Neuronal stem cell (in vitro differentiated cells): Measurements from ENCODE around the gene ADH1A.

Source experiments
- DNase-seq: peaks from one replicate; pipeline ENCODE4 v3.0.0-alpha.2; 2013; ENCODE audit warnings: low spot score
- H2AFZ ChIP-seq: one replicate; pipeline ENCODE4 v1.6.1; 2013; ENCODE audit warnings: mild to moderate bottlenecking, low read length, inconsistent platforms
- H2AK5ac ChIP-seq: 2 replicates; pipeline ENCODE4 v1.6.1; 2013; ENCODE audit warnings: low read depth, mild to moderate bottlenecking, inconsistent platforms, low read length, moderate library complexity, mixed read lengths
- H2BK120ac ChIP-seq: 2 replicates; pipeline ENCODE4 v1.6.1; 2013; ENCODE audit warnings: low read depth, mild to moderate bottlenecking, inconsistent platforms, low read length, moderate library complexity, mixed read lengths
- H2BK12ac ChIP-seq: one replicate; pipeline ENCODE4 v1.6.1; 2013; ENCODE audit warnings: low read length, inconsistent platforms
- H2BK15ac ChIP-seq: 2 replicates; pipeline ENCODE4 v1.6.1; 2013; ENCODE audit warnings: mild to moderate bottlenecking, low read length, inconsistent platforms, mixed read lengths
- H2BK5ac ChIP-seq: one replicate; pipeline ENCODE4 v1.6.1; 2013; ENCODE audit warnings: inconsistent platforms, mild to moderate bottlenecking, low read length, moderate library complexity
- H3K14ac ChIP-seq: one replicate; pipeline ENCODE4 v1.6.1; 2013; ENCODE audit warnings: low read length, inconsistent platforms
- H3K18ac ChIP-seq: 2 replicates; pipeline ENCODE4 v1.6.1; 2013; ENCODE audit warnings: low read length, inconsistent platforms
- H3K23ac ChIP-seq: 2 replicates; pipeline ENCODE4 v1.6.1; 2013; ENCODE audit warnings: low read depth, mild to moderate bottlenecking, mixed read lengths, low read length, inconsistent platforms; ENCODE audit not compliant: poor library complexity
- H3K27ac ChIP-seq: replicated peaks from 3 replicates; pipeline ENCODE4 v1.5.1; 2013; ENCODE audit warnings: low read length, inconsistent platforms
- H3K27me3 ChIP-seq, 3 experiments: 2 replicates each; pipeline ENCODE4 v1.6.1; 2013; ENCODE audit warnings: low read length in 3 of 3, mild to moderate bottlenecking in 2 of 3, inconsistent platforms in 1 of 3, low read depth in 1 of 3, mixed read lengths in 1 of 3, moderate library complexity in 1 of 3; ENCODE audit not compliant: control insufficient read depth in 3 of 3, insufficient read depth in 3 of 3
- H3K36me3 ChIP-seq, 2 donors: replicated peaks in 1 of 2; 2 replicates each; pipeline ENCODE4 v1.6.1; 2013; ENCODE audit warnings: low read length in 2 of 2; ENCODE audit not compliant: control insufficient read depth in 2 of 2, insufficient read depth in 2 of 2
- H3K4ac ChIP-seq: 2 replicates; pipeline ENCODE4 v1.6.1; 2013; ENCODE audit warnings: inconsistent platforms, mild to moderate bottlenecking, low read length, moderate library complexity
- H3K4me1 ChIP-seq, 2 donors: 1 replicate in 1 of 2; 2 replicates in 1 of 2; pipeline ENCODE4 v1.6.1; 2013; ENCODE audit warnings: low read length in 2 of 2, low read depth in 1 of 2; ENCODE audit not compliant: control insufficient read depth in 2 of 2, insufficient read depth in 1 of 2
- H3K4me2 ChIP-seq: one replicate; pipeline ENCODE4 v1.6.1; 2013; ENCODE audit warnings: mild to moderate bottlenecking, low read length, inconsistent platforms; ENCODE audit not compliant: insufficient read depth, poor library complexity, severe bottlenecking
- H3K4me3 ChIP-seq, 2 donors: 2 replicates each; pipeline ENCODE4 v1.5.1; 2013; ENCODE audit warnings: low read length in 2 of 2, mild to moderate bottlenecking in 2 of 2, inconsistent platforms in 1 of 2, moderate library complexity in 1 of 2
- H3K79me1 ChIP-seq: one replicate; pipeline ENCODE4 v1.6.1; 2013; ENCODE audit warnings: low read depth, mild to moderate bottlenecking, inconsistent platforms, low read length, moderate library complexity
- H3K9ac ChIP-seq: one replicate; pipeline ENCODE4 v1.6.1; 2013; ENCODE audit warnings: mild to moderate bottlenecking, low read depth, low read length, inconsistent platforms; ENCODE audit not compliant: poor library complexity
- H3K9me3 ChIP-seq, 2 donors: replicated peaks in 1 of 2; 2 replicates each; pipeline versions ENCODE3 to v1.6.1; 2013; ENCODE audit warnings: low read length in 2 of 2, mild to moderate bottlenecking in 2 of 2, inconsistent platforms in 1 of 2, low read depth in 1 of 2, mixed read lengths in 1 of 2, moderate library complexity in 1 of 2; ENCODE audit not compliant: control insufficient read depth in 2 of 2, insufficient read depth in 1 of 2
- H4K8ac ChIP-seq: one replicate; pipeline ENCODE4 v1.6.1; 2013; ENCODE audit warnings: low read depth, mild to moderate bottlenecking, inconsistent platforms, low read length, moderate library complexity
- H4K91ac ChIP-seq: one replicate; pipeline ENCODE4 v1.6.1; 2013; ENCODE audit warnings: low read length, low read depth, mild to moderate bottlenecking, inconsistent platforms; ENCODE audit not compliant: poor library complexity
- WGBS, 2 donors: extraction: QIAGEN DNeasy Blood & Tissue Kit; methylation state at CpG; one replicate each; pipeline ENCODE4 v1.1.7; 2013; ENCODE audit warnings: missing lambda C conversion rate in 2 of 2, mixed read lengths in 1 of 2; ENCODE audit not compliant: insufficient read length in 2 of 2, insufficient replicate concordance in 1 of 2; ENCODE audit errors: extremely low coverage in 2 of 2; 5-methylcytosine and 5-hydroxymethylcytosine counted together

The ADH1A gene

GRCh38 chr4:99315839-99316238 lies 25.1 kb upstream of the ADH1A start:
- Histone ChIP-seq H3K9ac (no peak overlapping the region), H2AFZ (no peak overlapping the region), H3K18ac (no peak overlapping the region), H3K27me3 (no peaks in the 10 kb centered on the region), H3K4me3 (no peak overlapping the region), H2BK120ac (no peak overlapping the region), H3K4ac (no peak overlapping the region), H2BK15ac (no peak overlapping the region), H3K27ac (no peak overlapping the region), H3K4me1 (no peaks in the 10 kb centered on the region), H2AK5ac (no peak overlapping the region), H3K4me2 (no peak overlapping the region), H3K23ac (no peak overlapping the region), H3K14ac (peak overlapping the region; percentile 8), H2BK12ac (peak overlapping the region; percentile 22), H4K8ac (peak overlapping the region; percentile 92), H2BK5ac (no peak overlapping the region), H4K91ac (no peak overlapping the region), H3K36me3 (no peaks in the 10 kb centered on the region), H3K9me3 (no peaks in the 10 kb centered on the region), H3K79me1 (no peaks in the 10 kb centered on the region)
- no CpG with 5 or more reads among the region's 6 CpGs for WGBS, 2 donors
- DNase-seq: no peak

DNA sequence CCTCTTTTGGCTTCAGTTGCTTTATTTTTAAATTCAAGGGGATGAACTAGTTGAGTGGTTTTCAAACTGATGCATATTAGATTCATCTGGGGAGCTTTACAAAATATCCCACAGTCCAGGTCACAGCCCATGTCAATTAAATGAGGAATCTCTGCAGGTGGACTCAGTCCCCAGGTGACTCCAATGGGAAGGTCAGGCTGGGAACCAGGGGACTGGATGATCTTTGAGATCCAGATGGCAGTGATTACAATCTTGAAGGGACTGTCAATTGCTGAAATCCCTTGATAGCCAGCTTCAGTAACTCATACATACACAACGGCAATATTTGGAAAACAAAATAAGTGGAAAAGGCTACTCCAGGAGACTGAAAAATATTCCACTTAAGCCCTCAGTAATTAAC lies 23.4 kb upstream of the ADH1A start:
- Histone ChIP-seq H3K9ac (no peak overlapping the region), H3K79me1 (no peaks in the 10 kb centered on the region), H3K4ac (no peak overlapping the region), H3K4me2 (no peak overlapping the region), H3K4me3 (no peak overlapping the region), H4K91ac (no peak overlapping the region), H2BK12ac (no peak overlapping the region), H3K14ac (no peak overlapping the region), H3K27ac (no peak overlapping the region), H3K36me3 (no peaks in the 10 kb centered on the region), H3K9me3 (no peaks in the 10 kb centered on the region), H3K4me1 (no peaks in the 10 kb centered on the region), H3K23ac (no peak overlapping the region), H3K18ac (no peak overlapping the region), H2AFZ (no peak overlapping the region), H2BK15ac (no peak overlapping the region), H4K8ac (no peak overlapping the region), H3K27me3 (no peaks in the 10 kb centered on the region), H2BK5ac (no peak overlapping the region), H2BK120ac (no peak overlapping the region), H2AK5ac (no peak overlapping the region)
- DNase-seq: no peak
- WGBS, 2 donors: no CpG with 5 or more reads among the region's 1 CpG

- Histone ChIP-seq H2BK12ac (no peak overlapping the region), H2AFZ (no peak overlapping the region), H3K4me3 (no peak overlapping the region)
Observed at GRCh38 chr4:99310389-99310788, 19.6 kb upstream of the ADH1A start.

DNA sequence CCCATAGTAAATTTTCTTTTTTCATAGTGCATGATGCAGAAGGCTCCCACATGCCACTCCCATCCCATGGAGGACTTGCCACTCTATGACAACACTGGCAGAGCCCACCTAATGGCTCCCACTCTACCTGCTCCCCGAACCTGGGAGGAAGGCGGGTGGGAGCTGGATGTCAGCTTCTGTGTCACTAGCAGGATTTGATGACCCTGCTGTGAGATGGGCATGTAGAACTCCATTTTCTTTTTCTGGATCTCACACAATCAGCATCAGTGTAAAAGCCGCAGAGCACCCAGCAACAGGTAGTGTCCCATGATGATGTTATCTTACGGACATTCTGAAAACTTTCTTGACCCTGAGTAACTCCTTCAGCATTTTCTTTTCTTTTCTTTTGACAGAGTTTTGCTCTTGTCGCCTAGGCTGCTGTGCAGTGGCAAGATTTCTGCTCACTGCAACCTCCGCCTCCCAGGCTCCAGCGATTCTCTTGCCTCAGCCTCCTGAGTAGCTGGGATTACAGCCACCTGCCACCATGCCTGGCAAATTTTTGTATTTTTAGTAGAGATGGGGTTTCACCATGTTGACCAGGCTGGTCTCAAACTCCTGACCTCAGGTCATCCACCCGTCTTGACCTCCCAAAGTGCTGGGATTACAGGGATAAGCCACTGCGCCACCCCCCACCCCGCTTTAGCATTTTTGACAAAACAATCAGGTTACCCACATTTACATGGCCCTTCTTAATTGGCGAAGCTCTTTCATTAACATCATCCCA lies 15.0 kb upstream of the ADH1A start:
- H2BK15ac ChIP-seq: no peak overlapping the region
- no peak overlapping the region for H3K9ac ChIP-seq
- no peaks in the 10 kb centered on the region for H3K27me3 ChIP-seq
- no peak overlapping the region for H3K27ac ChIP-seq
- H3K23ac ChIP-seq: no peak overlapping the region
- no peaks in the 10 kb centered on the region for H3K79me1 ChIP-seq
- no peak overlapping the region for H2AK5ac ChIP-seq
- no peak for DNase-seq
- no peak overlapping the region for H4K91ac ChIP-seq
- H2BK5ac ChIP-seq: no peak overlapping the region
- no peaks in the 10 kb centered on the region for H3K36me3 ChIP-seq
- H2AFZ ChIP-seq: no peak overlapping the region
- H3K4me2 ChIP-seq: no peak overlapping the region
- no peak overlapping the region for H4K8ac ChIP-seq
- WGBS, 2 donors: no CpG with 5 or more reads among the region's 11 CpGs
- no peaks in the 10 kb centered on the region for H3K4me1 ChIP-seq
- H2BK12ac ChIP-seq: no peak overlapping the region
- H3K14ac ChIP-seq: no peak overlapping the region
- H2BK120ac ChIP-seq: no peak overlapping the region
- no peak overlapping the region for H3K4me3 ChIP-seq
- H3K9me3 ChIP-seq: no peaks in the 10 kb centered on the region
- no peak overlapping the region for H3K4ac ChIP-seq
- H3K18ac ChIP-seq: no peak overlapping the region

More at GRCh38 chr4:99310389-99310788, 19.6 kb upstream of the ADH1A start:
- Histone ChIP-seq H4K8ac (no peak overlapping the region), H3K23ac (no peak overlapping the region), H3K79me1 (no peaks in the 10 kb centered on the region), H3K9me3 (no peaks in the 10 kb centered on the region), H2BK5ac (no peak overlapping the region), H2BK120ac (no peak overlapping the region), H3K36me3 (no peaks in the 10 kb centered on the region), H3K9ac (no peak overlapping the region), H2BK15ac (no peak overlapping the region), H3K18ac (no peak overlapping the region), H3K14ac (no peak overlapping the region), H3K4me2 (no peak overlapping the region), H3K4ac (no peak overlapping the region), H4K91ac (no peak overlapping the region), H3K4me1 (no peaks in the 10 kb centered on the region), H3K27ac (no peak overlapping the region), H2AK5ac (no peak overlapping the region), H3K27me3 (no peaks in the 10 kb centered on the region)
- WGBS, 2 donors: no CpG with 5 or more reads among the region's 2 CpGs
- DNase-seq: no peak
